Stomach smooth muscle (tissue), 2 donors: ENCODE data around the gene PLEKHA4.
"Not testable (repeated sequence)": the region's sequence is repeated elsewhere in the genome, so short reads cannot be mapped to it uniquely, and the experiment has no call there.

Experiments used
- H3K27ac ChIP-seq: one replicate; pipeline ENCODE4 v1.7.0; 2013; ENCODE audit warnings: mild to moderate bottlenecking, low read length, inconsistent platforms
- H3K27me3 ChIP-seq, 2 donors: one replicate each; pipeline ENCODE4 v1.7.0; 2013; ENCODE audit warnings: low read length in 2 of 2; ENCODE audit not compliant: insufficient read depth in 2 of 2, control insufficient read depth in 1 of 2
- H3K36me3 ChIP-seq, 2 donors: one replicate each; pipeline ENCODE4 v1.7.0; 2013; ENCODE audit warnings: low read length in 2 of 2; ENCODE audit not compliant: control insufficient read depth in 2 of 2, insufficient read depth in 2 of 2
- H3K4me1 ChIP-seq: one replicate; pipeline ENCODE4 v1.7.0; 2013; ENCODE audit warnings: low read length; ENCODE audit not compliant: control insufficient read depth, insufficient read depth
- H3K4me3 ChIP-seq, 2 donors: one replicate each; pipeline ENCODE4 v1.7.0; 2013; ENCODE audit warnings: low read length in 2 of 2
- H3K9ac ChIP-seq, 2 donors: one replicate each; pipeline ENCODE4 v1.7.0; 2013; ENCODE audit warnings: low read length in 2 of 2, mild to moderate bottlenecking in 1 of 2
- H3K9me3 ChIP-seq, 2 donors: one replicate each; pipeline ENCODE4 v1.7.0; 2013; ENCODE audit warnings: low read length in 2 of 2; ENCODE audit not compliant: control insufficient read depth in 2 of 2
- donor health status: healthy.
- donor health status: Pancreatic carcinoma.

PLEKHA4 gene

GRCh38 chr19:48874303-48875135 lies 6.1 kb upstream of the PLEKHA4 start:
- Histone ChIP-seq H3K4me3 (peak overlapping the region; percentile 99 to 100), H3K9ac (peak overlapping the region; percentile 100), H3K27me3 (no peaks in the 10 kb centered on the region), H3K36me3 (peaks cover 16 to 22% of the 10 kb centered on the region in 2 donors), H3K9me3 (no peaks in the 10 kb centered on the region), H3K4me1 (peaks cover 34% of the 10 kb centered on the region), H3K27ac (peak overlapping the region; percentile 100)

DNA sequence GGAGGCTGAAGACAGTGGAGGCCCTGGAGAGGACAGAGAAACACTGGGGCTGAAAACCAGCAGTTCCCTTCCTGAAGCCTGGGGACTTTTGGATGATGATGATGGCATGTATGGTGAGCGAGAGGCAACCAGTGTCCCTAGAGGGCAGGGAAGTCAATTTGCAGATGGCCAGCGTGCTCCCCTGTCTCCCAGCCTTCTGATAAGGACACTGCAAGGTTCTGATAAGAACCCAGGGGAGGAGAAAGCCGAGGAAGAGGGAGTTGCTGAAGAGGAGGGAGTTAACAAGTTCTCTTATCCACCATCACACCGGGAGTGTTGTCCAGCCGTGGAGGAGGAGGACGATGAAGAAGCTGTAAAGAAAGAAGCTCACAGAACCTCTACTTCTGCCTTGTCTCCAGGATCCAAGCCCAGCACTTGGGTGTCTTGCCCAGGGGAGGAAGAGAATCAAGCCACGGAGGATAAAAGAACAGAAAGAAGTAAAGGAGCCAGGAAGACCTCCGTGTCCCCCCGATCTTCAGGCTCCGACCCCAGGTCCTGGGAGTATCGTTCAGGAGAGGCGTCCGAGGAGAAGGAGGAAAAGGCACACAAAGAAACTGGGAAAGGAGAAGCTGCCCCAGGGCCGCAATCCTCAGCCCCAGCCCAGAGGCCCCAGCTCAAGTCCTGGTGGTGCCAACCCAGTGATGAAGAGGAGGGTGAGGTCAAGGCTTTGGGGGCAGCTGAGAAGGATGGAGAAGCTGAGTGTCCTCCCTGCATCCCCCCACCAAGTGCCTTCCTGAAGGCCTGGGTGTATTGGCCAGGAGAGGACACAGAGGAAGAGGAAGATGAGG lies 5.3 kb upstream of the PLEKHA4 start:
- H3K4me3 ChIP-seq = peak overlapping the region; percentile 99 to 100
- H3K27me3 ChIP-seq = no peaks in the 10 kb centered on the region
- no peaks in the 10 kb centered on the region for H3K9me3 ChIP-seq
- H3K27ac ChIP-seq = peak overlapping the region; percentile 100
- peaks cover 16 to 21% of the 10 kb centered on the region in 2 donors for H3K36me3 ChIP-seq
- peaks cover 39% of the 10 kb centered on the region for H3K4me1 ChIP-seq
- H3K9ac ChIP-seq = peak overlapping the region; percentile 100

GRCh38 chr19:48872884-48873475 lies 4.6 kb upstream of the PLEKHA4 start:
- Histone ChIP-seq H3K36me3 (peaks cover 16 to 20% of the 10 kb centered on the region in 2 donors), H3K9ac (peak overlapping the region; percentile 100), H3K4me3 (peak overlapping the region; percentile 99 to 100), H3K4me1 (peaks cover 42% of the 10 kb centered on the region), H3K27ac (peak overlapping the region; percentile 100), H3K9me3 (no peaks in the 10 kb centered on the region), H3K27me3 (no peaks in the 10 kb centered on the region)

DNA sequence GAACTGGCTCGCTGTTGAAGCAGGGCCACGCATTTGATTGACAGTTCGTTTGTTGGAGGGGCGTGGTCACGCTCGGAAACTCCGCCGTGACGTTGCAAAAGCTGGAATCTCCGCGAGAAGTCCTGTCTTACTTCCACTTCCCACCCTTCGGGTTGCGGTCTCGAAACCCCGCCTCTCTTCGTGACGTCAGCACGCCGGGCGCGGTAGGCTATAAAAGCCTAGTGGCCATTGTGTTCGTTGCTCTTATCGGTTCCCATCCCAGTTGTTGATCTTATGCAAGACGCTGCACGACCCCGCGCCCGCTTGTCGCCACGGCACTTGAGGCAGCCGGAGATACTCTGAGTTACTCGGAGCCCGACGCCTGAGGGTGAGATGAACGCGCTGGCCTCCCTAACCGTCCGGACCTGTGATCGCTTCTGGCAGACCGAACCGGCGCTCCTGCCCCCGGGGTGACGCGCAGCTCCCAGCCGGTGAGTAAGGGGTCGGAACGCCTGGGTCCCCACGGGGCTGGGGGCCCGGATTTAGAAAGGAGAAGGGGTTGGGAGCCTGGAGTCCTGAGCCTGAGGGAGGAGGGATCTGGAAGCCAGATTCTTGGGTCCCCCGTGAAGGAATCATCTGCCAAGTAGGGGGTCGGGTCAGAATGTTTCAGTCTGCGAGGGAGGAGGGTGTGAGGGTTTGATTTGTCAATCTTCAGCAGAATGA lies 3.9 kb upstream of the PLEKHA4 start, which contains the start of gene PPP1R15A:
Gene PPP1R15A, plus strand, starts transcription at position 240 of the 702 bp plus-strand sequence. CDS start 813 bp downstream, outside the sequence.
- H3K4me3 ChIP-seq = peak within 1 kb of the TSS; percentile 99 to 100
- H3K27ac ChIP-seq = peak within 1 kb of the TSS; percentile 100
- peaks cover 16 to 20% of the 10 kb centered on the region in 2 donors for H3K36me3 ChIP-seq
- peak within 1 kb of the TSS; percentile 100 for H3K9ac ChIP-seq
- H3K9me3 ChIP-seq = no peaks in the 10 kb centered on the region
- H3K27me3 ChIP-seq = no peaks in the 10 kb centered on the region
- H3K4me1 ChIP-seq = peaks cover 48% of the 10 kb centered on the region

DNA sequence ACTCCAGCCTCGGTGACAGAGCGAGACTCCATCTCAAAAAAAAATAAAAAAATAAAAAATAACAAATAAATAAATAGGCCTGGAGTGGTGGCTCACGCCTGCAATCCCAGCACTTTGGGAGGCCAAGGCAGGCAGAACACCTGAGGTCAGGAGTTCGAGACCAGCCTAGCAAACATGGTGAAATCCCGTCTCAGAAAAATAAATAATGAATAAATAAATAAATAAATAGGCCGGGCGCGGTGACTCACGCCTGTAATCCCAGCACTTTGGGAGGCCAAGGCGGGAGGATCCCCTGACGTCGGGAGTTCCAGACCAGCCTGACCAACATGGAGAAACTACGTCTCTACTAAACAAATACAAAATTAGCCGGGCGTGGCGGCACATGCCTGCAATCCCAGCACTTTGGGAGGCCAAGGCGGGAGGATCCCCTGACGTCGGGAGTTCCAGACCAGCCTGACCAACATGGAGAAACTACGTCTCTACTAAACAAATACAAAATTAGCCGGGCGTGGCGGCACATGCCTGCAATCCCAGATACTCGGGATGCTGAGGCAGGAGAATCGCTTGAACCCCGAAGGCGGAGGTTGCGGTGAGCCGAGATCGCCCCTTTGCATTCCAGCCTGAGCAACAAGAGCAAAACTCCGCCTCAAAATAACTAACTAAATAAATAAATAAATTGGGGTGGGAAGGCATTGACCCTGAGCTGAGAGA lies 3.2 kb upstream of the PLEKHA4 start:
- H3K36me3 ChIP-seq = peaks cover 16 to 20% of the 10 kb centered on the region in 2 donors
- peak overlapping the region in 1 of 2 donors; percentile 100 for H3K4me3 ChIP-seq
- H3K9ac ChIP-seq, H3K27me3 ChIP-seq, H3K9me3 ChIP-seq: not testable (repeated sequence)
- H3K27ac ChIP-seq = peak overlapping the region; percentile 100
- H3K4me1 ChIP-seq = peaks cover 54% of the 10 kb centered on the region

- Histone ChIP-seq H3K27ac (no peak overlapping the region), H3K36me3 (peaks cover 11% of the 10 kb centered on the region in 2 donors), H3K4me1 (peaks cover 45% of the 10 kb centered on the region), H3K9ac (no peak overlapping the region), H3K27me3 (no peaks in the 10 kb centered on the region), H3K9me3 (no peaks in the 10 kb centered on the region), H3K4me3 (no peak overlapping the region)
These were observed 1.6 kb upstream of the PLEKHA4 start for GRCh38 chr19:48870048-48870447.

- peak overlapping the region; percentile 77 to 86 for H3K9ac ChIP-seq
These were observed 687 bp downstream of the PLEKHA4 start for GRCh38 chr19:48867746-48868113.

GRCh38 chr19:48867123-48867745 lies 1.2 kb downstream of the PLEKHA4 start:
- H3K4me3 ChIP-seq = peak overlapping the region; percentile 50 to 67
- H3K9ac ChIP-seq = peak overlapping the region in 1 of 2 donors; percentile 86

More at GRCh38 chr19:48867746-48868113, 687 bp downstream of the PLEKHA4 start:
- peaks cover 25% of the 10 kb centered on the region for H3K4me1 ChIP-seq
- peaks cover 0 to 2% of the 10 kb centered on the region in 2 donors for H3K36me3 ChIP-seq
- no peaks in the 10 kb centered on the region for H3K27me3 ChIP-seq
- H3K27ac ChIP-seq = peak overlapping the region; percentile 31
- peak overlapping the region; percentile 50 to 67 for H3K4me3 ChIP-seq
- no peaks in the 10 kb centered on the region for H3K9me3 ChIP-seq

GRCh38 chr19:48866692-48867091 lies 1.7 kb downstream of the PLEKHA4 start:
- peaks cover 25% of the 10 kb centered on the region for H3K4me1 ChIP-seq
- peaks cover 0 to 2% of the 10 kb centered on the region in 2 donors for H3K36me3 ChIP-seq
- H3K27me3 ChIP-seq = no peaks in the 10 kb centered on the region
- peak overlapping the region in 1 of 2 donors; percentile 29 for H3K4me3 ChIP-seq
- H3K9ac ChIP-seq = no peak overlapping the region
- no peaks in the 10 kb centered on the region for H3K9me3 ChIP-seq
- H3K27ac ChIP-seq = no peak overlapping the region

More at GRCh38 chr19:48867123-48867745, 1.2 kb downstream of the PLEKHA4 start:
- H3K9me3 ChIP-seq = no peaks in the 10 kb centered on the region
- H3K27me3 ChIP-seq = no peaks in the 10 kb centered on the region
- peak overlapping the region; percentile 31 for H3K27ac ChIP-seq
- H3K4me1 ChIP-seq = peaks cover 25% of the 10 kb centered on the region
- peaks cover 0 to 2% of the 10 kb centered on the region in 2 donors for H3K36me3 ChIP-seq
